ENCODE measurements around the gene CLASP1.

DNA sequence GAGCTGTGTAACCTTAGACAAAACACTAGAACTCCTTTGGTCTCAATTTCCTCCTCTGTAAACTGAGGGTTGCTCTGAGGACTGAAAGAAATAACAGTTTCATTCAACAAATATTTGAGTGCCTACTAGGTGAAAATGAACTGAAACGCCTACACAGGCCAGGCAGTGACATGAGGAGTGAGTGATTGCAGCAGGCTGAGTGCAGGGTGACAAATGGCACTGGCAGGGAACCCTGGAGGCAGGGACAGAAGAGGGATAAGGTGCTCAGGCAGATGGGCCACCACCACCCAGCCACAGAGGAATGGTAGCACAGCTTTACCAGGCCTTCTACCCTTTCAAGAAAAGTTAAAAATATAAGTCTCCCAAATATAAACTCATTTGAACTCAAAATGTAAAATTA lies 130.1 kb downstream of the CLASP1 start:
- TF ChIP-seq, protein P1, sequence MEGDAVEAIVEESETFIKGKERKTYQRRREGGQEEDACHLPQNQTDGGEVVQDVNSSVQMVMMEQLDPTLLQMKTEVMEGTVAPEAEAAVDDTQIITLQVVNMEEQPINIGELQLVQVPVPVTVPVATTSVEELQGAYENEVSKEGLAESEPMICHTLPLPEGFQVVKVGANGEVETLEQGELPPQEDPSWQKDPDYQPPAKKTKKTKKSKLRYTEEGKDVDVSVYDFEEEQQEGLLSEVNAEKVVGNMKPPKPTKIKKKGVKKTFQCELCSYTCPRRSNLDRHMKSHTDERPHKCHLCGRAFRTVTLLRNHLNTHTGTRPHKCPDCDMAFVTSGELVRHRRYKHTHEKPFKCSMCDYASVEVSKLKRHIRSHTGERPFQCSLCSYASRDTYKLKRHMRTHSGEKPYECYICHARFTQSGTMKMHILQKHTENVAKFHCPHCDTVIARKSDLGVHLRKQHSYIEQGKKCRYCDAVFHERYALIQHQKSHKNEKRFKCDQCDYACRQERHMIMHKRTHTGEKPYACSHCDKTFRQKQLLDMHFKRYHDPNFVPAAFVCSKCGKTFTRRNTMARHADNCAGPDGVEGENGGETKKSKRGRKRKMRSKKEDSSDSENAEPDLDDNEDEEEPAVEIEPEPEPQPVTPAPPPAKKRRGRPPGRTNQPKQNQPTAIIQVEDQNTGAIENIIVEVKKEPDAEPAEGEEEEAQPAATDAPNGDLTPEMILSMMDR (conservative IDR thresholded peaks at IDR 0.05; ENCODE audit: low read length), result no peak
- no peak for TF ChIP-seq EZH2phosphoT487 (IDR thresholded peaks at IDR 0.05; ENCODE audit: borderline replicate concordance, low read depth, low read length)
